Neuronal stem cell (in vitro differentiated cells): ENCODE data around the gene BAZ1B.
"Not testable (repeated sequence)": the region's sequence is repeated elsewhere in the genome, so short reads cannot be mapped to it uniquely, and the experiment has no call there.

Source experiments
- DNase-seq: peaks from one replicate; pipeline ENCODE4 v3.0.0-alpha.2; 2013; ENCODE audit warnings: low spot score
- H2AFZ ChIP-seq: one replicate; pipeline ENCODE4 v1.6.1; 2013; ENCODE audit warnings: mild to moderate bottlenecking, low read length, inconsistent platforms
- H2AK5ac ChIP-seq: 2 replicates; pipeline ENCODE4 v1.6.1; 2013; ENCODE audit warnings: low read depth, mild to moderate bottlenecking, inconsistent platforms, low read length, moderate library complexity, mixed read lengths
- H2BK120ac ChIP-seq: 2 replicates; pipeline ENCODE4 v1.6.1; 2013; ENCODE audit warnings: low read depth, mild to moderate bottlenecking, inconsistent platforms, low read length, moderate library complexity, mixed read lengths
- H2BK12ac ChIP-seq: one replicate; pipeline ENCODE4 v1.6.1; 2013; ENCODE audit warnings: low read length, inconsistent platforms
- H2BK15ac ChIP-seq: 2 replicates; pipeline ENCODE4 v1.6.1; 2013; ENCODE audit warnings: mild to moderate bottlenecking, low read length, inconsistent platforms, mixed read lengths
- H2BK5ac ChIP-seq: one replicate; pipeline ENCODE4 v1.6.1; 2013; ENCODE audit warnings: inconsistent platforms, mild to moderate bottlenecking, low read length, moderate library complexity
- H3K14ac ChIP-seq: one replicate; pipeline ENCODE4 v1.6.1; 2013; ENCODE audit warnings: low read length, inconsistent platforms
- H3K18ac ChIP-seq: 2 replicates; pipeline ENCODE4 v1.6.1; 2013; ENCODE audit warnings: low read length, inconsistent platforms
- H3K23ac ChIP-seq: 2 replicates; pipeline ENCODE4 v1.6.1; 2013; ENCODE audit warnings: low read depth, mild to moderate bottlenecking, mixed read lengths, low read length, inconsistent platforms; ENCODE audit not compliant: poor library complexity
- H3K27ac ChIP-seq: replicated peaks from 3 replicates; pipeline ENCODE4 v1.5.1; 2013; ENCODE audit warnings: low read length, inconsistent platforms
- H3K27me3 ChIP-seq, 3 experiments: 2 replicates each; pipeline ENCODE4 v1.6.1; 2013; ENCODE audit warnings: low read length in 3 of 3, mild to moderate bottlenecking in 2 of 3, inconsistent platforms in 1 of 3, low read depth in 1 of 3, mixed read lengths in 1 of 3, moderate library complexity in 1 of 3; ENCODE audit not compliant: control insufficient read depth in 3 of 3, insufficient read depth in 3 of 3
- H3K36me3 ChIP-seq, 2 donors: replicated peaks in 1 of 2; 2 replicates each; pipeline ENCODE4 v1.6.1; 2013; ENCODE audit warnings: low read length in 2 of 2; ENCODE audit not compliant: control insufficient read depth in 2 of 2, insufficient read depth in 2 of 2
- H3K4ac ChIP-seq: 2 replicates; pipeline ENCODE4 v1.6.1; 2013; ENCODE audit warnings: inconsistent platforms, mild to moderate bottlenecking, low read length, moderate library complexity
- H3K4me1 ChIP-seq, 2 donors: 1 replicate in 1 of 2; 2 replicates in 1 of 2; pipeline ENCODE4 v1.6.1; 2013; ENCODE audit warnings: low read length in 2 of 2, low read depth in 1 of 2; ENCODE audit not compliant: control insufficient read depth in 2 of 2, insufficient read depth in 1 of 2
- H3K4me2 ChIP-seq: one replicate; pipeline ENCODE4 v1.6.1; 2013; ENCODE audit warnings: mild to moderate bottlenecking, low read length, inconsistent platforms; ENCODE audit not compliant: insufficient read depth, poor library complexity, severe bottlenecking
- H3K4me3 ChIP-seq, 2 donors: 2 replicates each; pipeline ENCODE4 v1.5.1; 2013; ENCODE audit warnings: low read length in 2 of 2, mild to moderate bottlenecking in 2 of 2, inconsistent platforms in 1 of 2, moderate library complexity in 1 of 2
- H3K79me1 ChIP-seq: one replicate; pipeline ENCODE4 v1.6.1; 2013; ENCODE audit warnings: low read depth, mild to moderate bottlenecking, inconsistent platforms, low read length, moderate library complexity
- H3K9ac ChIP-seq: one replicate; pipeline ENCODE4 v1.6.1; 2013; ENCODE audit warnings: mild to moderate bottlenecking, low read depth, low read length, inconsistent platforms; ENCODE audit not compliant: poor library complexity
- H3K9me3 ChIP-seq, 2 donors: replicated peaks in 1 of 2; 2 replicates each; pipeline versions ENCODE3 to v1.6.1; 2013; ENCODE audit warnings: low read length in 2 of 2, mild to moderate bottlenecking in 2 of 2, inconsistent platforms in 1 of 2, low read depth in 1 of 2, mixed read lengths in 1 of 2, moderate library complexity in 1 of 2; ENCODE audit not compliant: control insufficient read depth in 2 of 2, insufficient read depth in 1 of 2
- H4K8ac ChIP-seq: one replicate; pipeline ENCODE4 v1.6.1; 2013; ENCODE audit warnings: low read depth, mild to moderate bottlenecking, inconsistent platforms, low read length, moderate library complexity
- H4K91ac ChIP-seq: one replicate; pipeline ENCODE4 v1.6.1; 2013; ENCODE audit warnings: low read length, low read depth, mild to moderate bottlenecking, inconsistent platforms; ENCODE audit not compliant: poor library complexity
- WGBS, 2 donors: extraction: QIAGEN DNeasy Blood & Tissue Kit; methylation state at CpG; one replicate each; pipeline ENCODE4 v1.1.7; 2013; ENCODE audit warnings: missing lambda C conversion rate in 2 of 2, mixed read lengths in 1 of 2; ENCODE audit not compliant: insufficient read length in 2 of 2, insufficient replicate concordance in 1 of 2; ENCODE audit errors: extremely low coverage in 2 of 2; 5-methylcytosine and 5-hydroxymethylcytosine counted together

BAZ1B gene

DNA sequence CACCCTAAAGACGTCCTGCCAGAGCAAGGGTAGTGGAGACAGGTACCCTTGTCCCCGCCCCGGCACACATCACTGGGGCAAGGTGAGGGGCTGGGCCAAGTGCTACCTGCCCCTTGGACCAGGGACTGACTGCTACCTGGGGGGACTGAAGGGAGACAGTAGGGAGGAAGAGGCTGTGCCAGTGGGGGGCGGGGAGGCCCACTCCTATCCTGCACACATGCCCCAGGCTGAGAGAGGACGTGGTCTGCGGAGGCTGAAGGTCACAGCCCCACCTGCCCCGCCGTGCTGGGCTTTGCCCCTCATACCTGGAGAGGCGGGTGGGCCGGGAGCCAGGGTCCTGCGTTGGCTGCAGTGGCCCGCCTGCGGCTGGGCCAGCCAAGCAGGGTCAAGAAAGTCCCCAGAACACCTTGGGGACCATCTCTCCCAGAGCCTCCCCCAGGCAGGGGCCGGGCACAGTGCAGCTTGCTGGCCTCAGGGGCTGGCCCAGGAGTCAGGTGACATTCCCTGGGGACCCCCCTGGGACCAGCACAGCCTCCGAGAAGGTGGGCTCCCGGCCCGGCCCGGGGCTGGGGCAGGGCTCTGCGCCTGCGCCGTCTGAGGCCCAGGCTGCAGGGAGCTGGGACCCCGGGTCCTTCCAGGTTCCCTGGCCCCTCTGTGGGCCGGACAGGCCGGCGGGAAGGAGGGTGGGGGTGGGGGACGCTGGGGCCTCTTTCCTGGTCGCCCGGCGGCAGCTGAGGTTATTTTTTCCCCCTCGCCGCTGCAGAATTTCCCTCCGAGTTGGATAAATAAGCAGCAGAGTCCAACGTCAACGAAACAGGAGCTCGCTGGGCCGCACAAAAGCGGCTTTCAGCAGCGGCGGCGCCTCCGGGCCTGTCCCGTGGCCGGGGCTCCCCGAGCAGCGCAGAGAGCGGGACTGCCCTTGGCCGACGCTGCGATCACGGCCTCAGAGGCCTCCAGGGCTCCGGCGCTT is 98.3 kb downstream of the BAZ1B start:
- Histone ChIP-seq H4K91ac (peak overlapping the region; percentile 89), H3K23ac (peak overlapping the region; percentile 80), H2BK15ac (peak overlapping the region; percentile 99), H2BK5ac (no peak overlapping the region), H3K9me3 (no peaks in the 10 kb centered on the region), H3K27me3 (no peaks in the 10 kb centered on the region), H4K8ac (peak overlapping the region; percentile 65), H3K14ac (peak overlapping the region; percentile 71), H3K4me2 (peak overlapping the region; percentile 56), H3K9ac (peak overlapping the region; percentile 84), H3K4ac (peak overlapping the region; percentile 66), H3K4me1 (peaks cover 18 to 19% of the 10 kb centered on the region in 2 donors), H2AFZ (peak overlapping the region; percentile 98), H3K36me3 (no peaks in the 10 kb centered on the region), H2AK5ac (peak overlapping the region; percentile 95), H3K18ac (peak overlapping the region; percentile 95), H3K79me1 (peaks cover 2% of the 10 kb centered on the region), H2BK120ac (peak overlapping the region; percentile 98), H3K4me3 (peak overlapping the region in 1 of 2 donors; percentile 15), H3K27ac (no peak overlapping the region), H2BK12ac (peak overlapping the region; percentile 99)
- no CpG with 5 or more reads among the region's 52 CpGs for WGBS, 2 donors
- peak; percentile 41 for DNase-seq

DNA sequence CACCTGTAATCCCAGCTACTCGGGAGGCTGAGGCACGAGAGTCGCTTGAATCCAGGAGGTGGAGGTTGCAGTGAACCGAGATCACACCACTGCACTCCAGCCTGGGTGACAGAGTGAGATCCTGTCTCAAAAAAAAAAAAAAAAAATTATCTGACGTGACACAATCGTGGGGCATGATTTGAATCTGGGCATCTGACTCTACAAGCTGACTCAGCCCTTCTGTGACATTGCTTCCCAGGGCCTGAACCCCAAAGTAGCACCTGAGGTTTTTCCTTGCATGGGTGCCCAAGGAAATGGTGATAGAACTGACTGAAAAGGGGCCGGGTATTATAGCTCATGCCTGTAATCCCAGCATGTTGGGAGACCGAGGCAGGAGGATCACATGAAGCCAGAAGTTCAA is 101.5 kb downstream of the BAZ1B start:
- WGBS, 2 donors: no CpG with 5 or more reads among the region's 8 CpGs
- not testable (repeated sequence) for H3K9ac ChIP-seq, H2BK15ac ChIP-seq, H2BK12ac ChIP-seq, H3K27ac ChIP-seq, H3K4me3 ChIP-seq, H3K36me3 ChIP-seq, H3K4me2 ChIP-seq, H4K91ac ChIP-seq, H3K4me1 ChIP-seq, H2AFZ ChIP-seq, H3K4ac ChIP-seq, H3K9me3 ChIP-seq, H4K8ac ChIP-seq, H3K23ac ChIP-seq, H3K14ac ChIP-seq, H2BK120ac ChIP-seq, H3K27me3 ChIP-seq, DNase-seq, H3K79me1 ChIP-seq, H3K18ac ChIP-seq, H2AK5ac ChIP-seq, H2BK5ac ChIP-seq

DNA sequence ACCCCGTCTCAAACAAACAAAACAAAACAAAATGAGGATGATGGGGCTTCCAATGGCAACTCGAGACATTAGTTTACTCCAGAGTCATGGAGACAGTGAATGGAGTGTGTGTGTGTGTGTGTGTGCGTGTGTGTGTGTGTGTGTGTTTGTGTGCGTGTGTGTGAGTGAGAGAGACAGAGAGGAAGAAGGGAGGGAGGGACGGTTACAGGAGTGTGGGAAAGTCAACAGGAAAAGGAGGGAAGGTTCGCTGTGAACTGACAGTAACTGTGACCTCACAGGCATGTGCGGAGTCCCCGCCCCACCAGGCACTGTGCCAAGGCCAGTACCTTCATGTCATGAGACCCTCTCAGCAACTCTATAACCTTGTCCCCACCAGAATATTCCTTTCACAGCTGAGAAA is 102.1 kb downstream of the BAZ1B start:
- not testable (repeated sequence) for H3K9me3 ChIP-seq, H3K79me1 ChIP-seq, H2BK15ac ChIP-seq, H3K4ac ChIP-seq, DNase-seq, H3K23ac ChIP-seq, H3K14ac ChIP-seq, H3K27ac ChIP-seq, H3K4me3 ChIP-seq, H3K36me3 ChIP-seq, H3K18ac ChIP-seq, H3K27me3 ChIP-seq, H3K4me1 ChIP-seq, H2AK5ac ChIP-seq, H3K4me2 ChIP-seq, H2BK120ac ChIP-seq, H2BK5ac ChIP-seq, H2BK12ac ChIP-seq, H3K9ac ChIP-seq, H4K8ac ChIP-seq, H4K91ac ChIP-seq
- H2AFZ ChIP-seq: peak overlapping the region; percentile 61
- 100% methylated on average over 2 of the region's 8 CpGs; no CpG with 5 or more reads in 1 of the 2 donors for WGBS, 2 donors

DNA sequence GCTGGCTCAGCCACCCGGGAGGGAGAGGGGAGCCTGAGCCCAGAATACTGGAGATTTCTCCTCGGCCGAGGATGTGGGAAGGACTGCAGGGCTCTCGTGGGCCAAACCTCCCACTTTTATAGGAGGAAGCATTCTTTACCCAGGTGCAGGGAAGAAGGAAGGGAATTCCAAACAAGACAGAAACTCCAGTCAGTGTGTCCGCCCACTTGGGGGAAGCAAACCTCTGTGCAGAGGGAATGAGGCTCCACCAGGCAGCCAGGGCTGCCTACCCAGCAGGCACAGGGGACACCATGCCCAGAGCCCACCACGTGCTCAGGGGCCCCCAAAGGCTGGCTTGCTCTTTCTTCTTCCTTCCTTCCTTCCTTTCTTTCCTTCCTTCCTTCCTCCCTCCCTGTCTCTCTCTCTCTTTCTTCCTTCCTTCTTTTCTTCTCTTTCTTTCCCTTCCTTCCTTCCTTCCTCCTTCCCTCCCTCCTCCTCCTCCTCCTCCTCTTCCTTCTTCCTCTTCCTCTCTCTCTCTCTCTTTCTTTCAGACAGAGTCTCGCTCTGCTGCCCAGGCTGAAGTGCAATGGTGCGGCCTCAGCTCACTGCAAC is 103.9 kb downstream of the BAZ1B start:
- Histone ChIP-seq H3K4me3 (no peak overlapping the region), H3K4ac (no peak overlapping the region), H3K36me3 (no peaks in the 10 kb centered on the region), H2AK5ac (no peak overlapping the region), H2BK5ac (no peak overlapping the region), H3K4me1 (no peaks in the 10 kb centered on the region), H3K9ac (no peak overlapping the region), H3K18ac (peak overlapping the region; percentile 59), H3K79me1 (no peaks in the 10 kb centered on the region), H4K8ac (no peak overlapping the region), H3K9me3 (peaks cover 0 to 1% of the 10 kb centered on the region in 2 donors), H2AFZ (peak overlapping the region; percentile 79), H2BK12ac (peak overlapping the region; percentile 30), H3K27ac (no peak overlapping the region), H2BK120ac (no peak overlapping the region), H2BK15ac (no peak overlapping the region), H3K4me2 (no peak overlapping the region), H3K23ac (no peak overlapping the region), H4K91ac (no peak overlapping the region), H3K14ac (no peak overlapping the region), H3K27me3 (no peaks in the 10 kb centered on the region)
- DNase-seq: no peak
- no CpG with 5 or more reads among the region's 8 CpGs for WGBS, 2 donors
